Measurements from ENCODE around the gene PTH. TPM values are rescaled to one million over a fixed set of nuclear protein-coding genes. Genes with fewer than 3 reads are reported as not detected.
A peak's percentile ranks its signal among the peaks of the same experiment; 100 is the strongest.

PTH gene
- total and polyA plus RNA-seq, 2 experiments from 2014 or later: not detected

- no peaks in the 10 kb centered on the region for H3K9me3 ChIP-seq (ENCODE audit: low read depth)
- H3K36me3 ChIP-seq: no peaks in the 10 kb centered on the region
- DNase-seq (ENCODE audit: low read depth in 1 of 2, low spot score in 1 of 2): no peak
- no peaks in the 10 kb centered on the region for H3K4me1 ChIP-seq (ENCODE audit: low read depth)
- no peaks in the 10 kb centered on the region for H3K27me3 ChIP-seq
- TF ChIP-seq CTCF (IDR thresholded peaks at IDR 0.05; ENCODE audit: low read depth, low read length): no peak
- no peak overlapping the region for H3K27ac ChIP-seq
- no peak overlapping the region for H3K4me3 ChIP-seq
Measured at GRCh38 chr11:13449522-13449921, 46.3 kb downstream of the PTH start.

GRCh38 chr11:13448876-13449275, 46.9 kb downstream of the PTH start:
- Histone ChIP-seq H3K27ac (no peak overlapping the region), H3K4me1 (ENCODE audit: low read depth) (no peaks in the 10 kb centered on the region), H3K9me3 (ENCODE audit: low read depth) (no peaks in the 10 kb centered on the region), H3K36me3 (no peaks in the 10 kb centered on the region), H3K27me3 (no peaks in the 10 kb centered on the region), H3K4me3 (no peak overlapping the region)
- peak in 1 of 2 donors; percentile 85 for DNase-seq (ENCODE audit: low read depth in 1 of 2, low spot score in 1 of 2)
- no peak for TF ChIP-seq CTCF (IDR thresholded peaks at IDR 0.05; ENCODE audit: low read depth, low read length)

- Histone ChIP-seq H3K36me3 (no peaks in the 10 kb centered on the region), H3K4me1 (ENCODE audit: low read depth) (no peaks in the 10 kb centered on the region), H3K27me3 (no peaks in the 10 kb centered on the region), H3K9me3 (ENCODE audit: low read depth) (no peaks in the 10 kb centered on the region), H3K27ac (no peak overlapping the region), H3K4me3 (no peak overlapping the region)
- TF ChIP-seq CTCF (IDR thresholded peaks at IDR 0.05; ENCODE audit: low read depth, low read length): no peak
- DNase-seq (ENCODE audit: low read depth in 1 of 2, low spot score in 1 of 2): peak in 1 of 2 donors; percentile 36
Measured at GRCh38 chr11:13446444-13446843, 49.4 kb downstream of the PTH start.

GRCh38 chr11:13445588-13445987, 50.2 kb downstream of the PTH start:
- Histone ChIP-seq H3K4me1 (ENCODE audit: low read depth) (no peaks in the 10 kb centered on the region), H3K36me3 (no peaks in the 10 kb centered on the region), H3K27me3 (no peaks in the 10 kb centered on the region), H3K9me3 (ENCODE audit: low read depth) (no peaks in the 10 kb centered on the region), H3K27ac (no peak overlapping the region), H3K4me3 (no peak overlapping the region)
- TF ChIP-seq CTCF (IDR thresholded peaks at IDR 0.05; ENCODE audit: low read depth, low read length): no peak
- DNase-seq (ENCODE audit: low read depth in 1 of 2, low spot score in 1 of 2): no peak

Other genes starting within 250 kb of the PTH start
- gene BMAL1, start 218.2 kb downstream of the PTH start, total RNA-seq: 3.9 and 8.9 TPM in 2 replicates
- gene BMAL1, start 218.2 kb downstream of the PTH start, polyA plus RNA-seq: 4.0 and 12.4 TPM in 2 replicates
- gene BTBD10, start 32.8 kb downstream of the PTH start, total RNA-seq: 34.7 and 35.4 TPM in 2 replicates
- 37.8 and 39.0 TPM in 2 replicates for gene BTBD10, start 32.8 kb downstream of the PTH start, polyA plus RNA-seq
- 25.1 and 45.2 TPM in 2 replicates for gene FAR1, start 172.7 kb upstream of the PTH start, total RNA-seq
- 25.4 and 27.5 TPM in 2 replicates for gene FAR1, start 172.7 kb upstream of the PTH start, polyA plus RNA-seq

Data from cardiac muscle cell (in vitro differentiated cells and primary cell).